OCI-LY3 (cell line): ENCODE data around the gene PALLD.

ENCODE experiments used
- EZH2phosphoT487 ChIP-seq: fragments of 200-600 bp; shearing (Covaris generic); IDR thresholded peaks from 2 replicates; pipeline ENCODE4 v1.6.1; 2018; ENCODE audit warnings: antibody characterized with exemption, mixed run types, low read depth
- TF ChIP-seq, protein P1 (sequence below): fragments of 200-600, 300-600 bp; sonication (generic); IDR thresholded peaks from 2 replicates; pipeline ENCODE4 v1.5.1; 2014; ENCODE audit warnings: antibody characterized with exemption, low read length, low read depth

DNA sequence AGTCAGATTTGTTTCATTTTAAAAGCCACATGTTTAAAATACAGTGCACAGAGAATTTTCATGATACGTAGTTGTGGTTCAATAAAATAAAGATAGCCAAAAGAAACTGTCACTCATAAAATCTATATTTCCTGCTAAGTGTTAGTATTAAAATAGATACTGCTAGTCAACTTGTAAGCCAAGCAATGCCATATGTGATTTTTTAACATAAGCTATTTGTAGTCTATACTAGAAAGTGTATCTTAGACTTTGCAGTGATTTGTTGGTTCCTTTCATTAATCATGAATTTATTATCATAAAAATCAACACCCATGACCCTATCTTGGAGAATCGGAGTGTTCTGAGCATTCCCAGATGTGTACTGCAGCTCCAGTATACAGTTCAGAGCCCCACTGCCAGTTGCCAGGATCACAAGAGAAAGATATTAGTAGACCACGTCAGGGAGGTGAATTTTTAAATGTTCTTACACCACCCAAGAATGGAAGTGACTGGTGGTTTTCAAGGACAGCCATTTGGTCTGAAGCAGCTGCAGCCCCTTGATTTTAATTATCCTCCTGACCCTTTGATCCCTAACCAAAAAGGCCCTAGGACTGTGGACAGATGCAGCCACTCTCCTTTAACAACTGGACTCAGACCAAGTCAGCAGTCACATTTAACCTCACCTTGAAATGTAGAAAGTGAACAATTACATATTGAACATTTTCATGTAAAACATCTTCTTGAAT, 163.1 kb downstream of the PALLD start:
- TF ChIP-seq, protein P1, sequence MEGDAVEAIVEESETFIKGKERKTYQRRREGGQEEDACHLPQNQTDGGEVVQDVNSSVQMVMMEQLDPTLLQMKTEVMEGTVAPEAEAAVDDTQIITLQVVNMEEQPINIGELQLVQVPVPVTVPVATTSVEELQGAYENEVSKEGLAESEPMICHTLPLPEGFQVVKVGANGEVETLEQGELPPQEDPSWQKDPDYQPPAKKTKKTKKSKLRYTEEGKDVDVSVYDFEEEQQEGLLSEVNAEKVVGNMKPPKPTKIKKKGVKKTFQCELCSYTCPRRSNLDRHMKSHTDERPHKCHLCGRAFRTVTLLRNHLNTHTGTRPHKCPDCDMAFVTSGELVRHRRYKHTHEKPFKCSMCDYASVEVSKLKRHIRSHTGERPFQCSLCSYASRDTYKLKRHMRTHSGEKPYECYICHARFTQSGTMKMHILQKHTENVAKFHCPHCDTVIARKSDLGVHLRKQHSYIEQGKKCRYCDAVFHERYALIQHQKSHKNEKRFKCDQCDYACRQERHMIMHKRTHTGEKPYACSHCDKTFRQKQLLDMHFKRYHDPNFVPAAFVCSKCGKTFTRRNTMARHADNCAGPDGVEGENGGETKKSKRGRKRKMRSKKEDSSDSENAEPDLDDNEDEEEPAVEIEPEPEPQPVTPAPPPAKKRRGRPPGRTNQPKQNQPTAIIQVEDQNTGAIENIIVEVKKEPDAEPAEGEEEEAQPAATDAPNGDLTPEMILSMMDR, result no peak
- no peak for TF ChIP-seq EZH2phosphoT487
